Mucosa of descending colon (tissue), 3 donors: Measurements from ENCODE around the gene GRB10. TPM values are rescaled to one million over a fixed set of nuclear protein-coding genes. Genes with fewer than 3 reads are reported as not detected.

Experiments used
- ATAC-seq: fragments of 200-7000 bp; cut with Tn5 transposase; one replicate; pipeline ENCODE4 v1.9.1; 2020; ENCODE audit warnings: mild to moderate bottlenecking, moderate library complexity
- DNase-seq, 3 donors: peaks; one replicate each; pipeline ENCODE4 v3.0.0-alpha.2; 2020
- H3K36me3 ChIP-seq: fragments of 200-600 bp; one replicate; pipeline ENCODE4 v1.8.0; 2021; ENCODE audit warnings: low read depth, mild to moderate bottlenecking
- H3K4me1 ChIP-seq: fragments of 200-600 bp; one replicate; pipeline ENCODE4 v1.8.0; 2021; ENCODE audit warnings: low read depth, mild to moderate bottlenecking
- H3K4me3 ChIP-seq: fragments of 200-600 bp; one replicate; pipeline ENCODE4 v1.8.0; 2021; ENCODE audit warnings: mild to moderate bottlenecking
- H3K9me3 ChIP-seq: fragments of 200-600 bp; one replicate; pipeline ENCODE4 v1.8.0; 2021; ENCODE audit warnings: mild to moderate bottlenecking
- CTCF ChIP-seq: fragments of 200-600 bp; IDR thresholded peaks from one replicate; pipeline ENCODE4 v1.8.0; 2022; ENCODE audit warnings: antibody characterized with exemption, mild to moderate bottlenecking
- intact Hi-C, 2 donors: fragments of 100-400 bp; cut with DNase I in 1 of 2; cut with micrococcal nuclease in 1 of 2; formaldehyde crosslinking; loops; one replicate each; pipeline versions ENCODE4 v1.11.0 to v1.11.1; 2022; cut with DNase I, micrococcal nuclease
- total RNA-seq, 3 donors: library from RNA; stranded (reverse); fragmentation: NEBNext Ultra II Directional in 2 of 3; extraction: Animal tissue kit (Norgen Biotek cat#: 25700) in 2 of 3; gene quantifications; one replicate each; pipeline versions ENCODE4 v1.2.1 to v1.2.4, GENCODE V29; 2021 to 2023
- donor health status: DM: no; HTN: no; CAD: no; lungs with moderate emphysema.
- donor health status: DM: no; HTN: no; CAD: no.
- donor health status: DM: no; HTN: yes; CAD: no.

GRB10 gene
- total RNA-seq, 3 donors from 2014 or later, result 9.4 to 56.8 (median 13.0) TPM

- Histone ChIP-seq H3K4me1 (no peaks in the 10 kb centered on the region), H3K36me3 (no peaks in the 10 kb centered on the region), H3K4me3 (no peak overlapping the region), H3K9me3 (no peaks in the 10 kb centered on the region)
- TF ChIP-seq CTCF, result no peak
- intact Hi-C loops, result no loop called here
- no peak for ATAC-seq
- no peak for DNase-seq
Measured at GRCh38 chr7:50727072-50727471, 55.6 kb downstream of the GRB10 start.

GRCh38 chr7:50725774-50726173 lies 56.9 kb downstream of the GRB10 start:
- DNase-seq, result no peak
- intact Hi-C loops, result no loop called here
- Histone ChIP-seq H3K4me1 (no peaks in the 10 kb centered on the region), H3K4me3 (no peak overlapping the region), H3K9me3 (no peaks in the 10 kb centered on the region), H3K36me3 (no peaks in the 10 kb centered on the region)
- no peak for TF ChIP-seq CTCF
- ATAC-seq, result no peak

- intact Hi-C loops, result no loop called here
- no peak for DNase-seq
- Histone ChIP-seq H3K9me3 (no peaks in the 10 kb centered on the region), H3K4me1 (no peaks in the 10 kb centered on the region), H3K4me3 (no peak overlapping the region), H3K36me3 (no peaks in the 10 kb centered on the region)
- no peak for ATAC-seq
- TF ChIP-seq CTCF, result no peak
Measured at GRCh38 chr7:50724526-50725520, 57.9 kb downstream of the GRB10 start.

- no peak for TF ChIP-seq CTCF
- no peaks in the 10 kb centered on the region for H3K9me3 ChIP-seq
- ATAC-seq, result no peak
- no peak for DNase-seq
- no peak overlapping the region for H3K4me3 ChIP-seq
- H3K36me3 ChIP-seq, result no peaks in the 10 kb centered on the region
- intact Hi-C loops, result no loop called here
- peaks cover 8% of the 10 kb centered on the region for H3K4me1 ChIP-seq
Measured at GRCh38 chr7:50723888-50724287, 58.8 kb downstream of the GRB10 start.

GRCh38 chr7:50723173-50723572 lies 59.5 kb downstream of the GRB10 start:
- H3K4me3 ChIP-seq, result no peak overlapping the region
- peaks cover 12% of the 10 kb centered on the region for H3K4me1 ChIP-seq
- no peak for DNase-seq
- no peaks in the 10 kb centered on the region for H3K9me3 ChIP-seq
- H3K36me3 ChIP-seq, result no peaks in the 10 kb centered on the region
- intact Hi-C loops, result no loop called here
- ATAC-seq, result no peak
- no peak for TF ChIP-seq CTCF
